Hindlimb muscle (tissue), 1 donor: ENCODE results near the gene JPH2. TPM values are rescaled to one million over a fixed set of nuclear protein-coding genes. Genes with fewer than 3 reads are reported as not detected.
"Not testable (repeated sequence)": the region's sequence is repeated elsewhere in the genome, so short reads cannot be mapped to it uniquely, and the experiment has no call there.

Source experiments
- DNase-seq: peaks from one replicate; pipeline ENCODE4 v3.0.0-alpha.2; 2013
- polyA plus RNA-seq: library from polyadenylated mRNA; unstranded; fragments of 120-200 nt; gene quantifications from one replicate; pipeline ENCODE4 v1.2.1, GENCODE V29; 2013; ENCODE audit not compliant: insufficient read length

Gene JPH2
- 127 TPM for polyA plus RNA-seq

DNA sequence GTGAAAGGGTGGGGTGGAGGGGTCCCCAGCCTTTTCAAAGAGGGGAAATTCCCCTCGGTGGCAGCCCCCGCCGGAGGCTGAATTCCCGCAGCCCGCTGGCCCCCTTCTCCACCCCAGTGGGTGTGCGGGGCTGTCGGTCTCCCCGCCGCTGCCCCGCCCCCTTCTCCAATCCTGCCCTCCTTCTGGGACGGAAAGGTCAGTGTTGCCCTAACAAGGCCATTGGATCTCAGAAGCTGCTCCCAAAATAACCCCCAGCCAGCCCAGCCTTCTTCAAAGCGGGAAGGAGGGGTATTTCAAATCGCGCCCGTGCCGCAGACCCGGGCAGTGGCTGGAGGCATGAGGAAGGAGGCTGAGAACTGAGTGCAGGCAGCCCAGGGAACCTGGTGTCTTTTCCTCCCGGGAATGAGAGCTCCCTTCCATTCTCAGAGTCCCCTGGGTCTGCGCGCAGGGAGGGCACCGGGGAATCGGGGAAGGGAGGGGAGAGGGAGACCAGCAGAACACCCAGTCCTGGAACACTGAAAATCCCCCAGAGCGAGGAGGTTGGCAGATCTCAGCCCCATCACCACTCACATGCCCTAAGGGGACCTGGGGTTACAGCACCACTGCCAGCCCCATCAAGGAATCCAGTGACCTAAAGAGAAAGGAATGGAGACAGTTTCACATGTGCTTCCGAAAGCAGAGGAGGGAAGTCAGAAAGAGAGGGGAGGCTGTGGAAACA, at the start of gene JPH2:
TSS of gene JPH2 (minus strand) at position 135 of the 718 bp plus-strand sequence. CDS start 483 bp downstream, outside the sequence.
- no peak for DNase-seq

GRCh38 chr20:44235702-44236101, 48.7 kb upstream of the JPH2 start:
- DNase-seq: no peak

DNA sequence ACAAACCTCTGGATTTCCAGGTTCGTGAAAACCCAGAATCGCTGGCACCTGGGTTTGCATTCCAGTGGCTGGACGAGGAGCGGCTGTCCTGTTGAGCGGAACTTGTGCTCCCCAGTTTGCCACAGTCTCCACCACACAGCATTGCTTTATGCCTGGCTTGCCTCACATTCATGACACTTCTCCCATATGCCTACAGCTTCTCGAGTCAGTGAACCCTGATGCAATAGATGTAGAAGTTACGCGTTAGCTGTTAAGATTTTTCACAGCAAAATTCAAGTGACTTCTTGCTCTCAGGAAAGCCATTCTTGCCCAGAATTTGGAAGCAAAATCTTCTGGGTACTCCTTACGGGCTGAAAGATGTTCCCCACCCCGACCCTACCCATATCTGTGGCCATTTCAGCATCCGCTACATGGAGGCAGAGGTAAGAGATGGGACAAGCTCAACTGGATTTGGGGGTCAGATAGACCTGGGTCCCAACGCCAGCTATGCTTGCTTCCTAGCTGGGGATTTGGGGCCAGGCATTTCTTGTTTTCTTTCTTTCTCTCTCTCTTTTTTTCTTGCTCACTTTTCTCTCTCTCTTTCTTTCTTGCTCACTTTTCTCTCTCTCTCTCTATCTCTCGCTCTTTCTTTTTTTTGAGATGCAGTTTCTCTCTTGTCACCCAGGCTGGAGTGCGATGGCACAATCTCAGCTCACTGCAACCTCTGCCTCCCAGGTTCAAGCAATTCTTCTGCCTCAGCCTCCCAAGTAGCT, 47.8 kb upstream of the JPH2 start:
- DNase-seq: no peak

- no peak for DNase-seq
These were observed 46.5 kb upstream of the JPH2 start for GRCh38 chr20:44233436-44234016.

DNA sequence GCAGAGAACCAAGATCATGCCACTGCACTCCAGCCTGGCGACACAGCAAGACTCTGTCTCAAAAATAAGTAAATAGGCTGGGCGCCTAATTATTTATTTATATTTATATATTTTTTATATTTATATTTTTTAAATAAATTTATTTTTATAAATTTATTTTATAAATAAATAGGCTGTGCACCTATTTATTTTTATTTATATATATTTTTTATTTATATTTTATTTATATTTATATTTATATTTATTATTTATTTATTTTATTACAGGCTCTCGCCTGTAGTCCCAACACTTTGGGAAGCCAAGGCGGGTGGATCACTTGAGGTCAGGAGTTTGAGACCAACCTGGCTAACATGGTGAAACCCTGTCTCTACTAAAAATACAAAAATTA, 45.5 kb upstream of the JPH2 start:
- DNase-seq: not testable (repeated sequence)

- no peak for DNase-seq
These were observed 44.9 kb upstream of the JPH2 start for GRCh38 chr20:44231713-44232468.

DNA sequence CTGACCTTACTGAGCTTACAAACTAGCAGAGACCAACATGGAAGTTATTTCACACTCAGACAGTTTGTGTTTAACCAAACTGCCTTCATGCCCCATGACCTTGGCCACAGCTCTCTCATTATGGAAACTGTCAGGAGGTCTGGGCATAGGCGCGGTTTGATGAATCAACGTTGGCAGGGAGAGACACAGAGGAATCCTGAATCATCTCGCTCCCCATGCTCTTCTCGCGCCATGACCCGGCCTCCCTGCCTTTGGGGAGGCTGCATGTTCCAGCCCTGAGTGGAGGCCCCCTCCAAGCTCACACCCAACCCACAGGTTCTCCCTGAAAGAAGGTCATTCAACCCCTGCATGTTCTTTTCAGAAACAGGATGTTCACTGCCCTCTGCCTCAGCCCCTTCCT, 44.2 kb upstream of the JPH2 start:
- DNase-seq: no peak

GRCh38 chr20:44228465-44229258, 41.7 kb upstream of the JPH2 start:
- no peak for DNase-seq

DNA sequence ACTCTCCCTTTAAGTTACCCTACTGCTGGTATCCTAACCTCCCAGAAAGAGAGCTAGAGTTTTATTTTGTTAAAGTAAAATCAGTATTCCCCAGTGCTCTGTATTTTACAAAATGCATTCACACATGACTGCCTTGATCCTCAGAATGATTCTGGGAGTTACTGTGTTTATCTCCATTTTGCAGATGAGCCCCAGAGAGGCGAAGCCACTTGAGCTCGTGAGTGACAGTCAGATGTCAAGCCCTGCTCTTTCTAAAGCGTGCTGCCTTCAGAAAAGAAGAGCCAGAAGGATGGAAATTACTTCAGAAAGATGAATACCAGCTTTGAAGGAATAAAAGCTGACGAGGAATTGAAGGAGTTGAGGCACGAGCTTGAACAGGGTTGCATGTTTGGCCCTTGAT, 37.6 kb upstream of the JPH2 start:
- DNase-seq: no peak

GRCh38 chr20:44223721-44224120, 36.7 kb upstream of the JPH2 start:
- no peak for DNase-seq

DNA sequence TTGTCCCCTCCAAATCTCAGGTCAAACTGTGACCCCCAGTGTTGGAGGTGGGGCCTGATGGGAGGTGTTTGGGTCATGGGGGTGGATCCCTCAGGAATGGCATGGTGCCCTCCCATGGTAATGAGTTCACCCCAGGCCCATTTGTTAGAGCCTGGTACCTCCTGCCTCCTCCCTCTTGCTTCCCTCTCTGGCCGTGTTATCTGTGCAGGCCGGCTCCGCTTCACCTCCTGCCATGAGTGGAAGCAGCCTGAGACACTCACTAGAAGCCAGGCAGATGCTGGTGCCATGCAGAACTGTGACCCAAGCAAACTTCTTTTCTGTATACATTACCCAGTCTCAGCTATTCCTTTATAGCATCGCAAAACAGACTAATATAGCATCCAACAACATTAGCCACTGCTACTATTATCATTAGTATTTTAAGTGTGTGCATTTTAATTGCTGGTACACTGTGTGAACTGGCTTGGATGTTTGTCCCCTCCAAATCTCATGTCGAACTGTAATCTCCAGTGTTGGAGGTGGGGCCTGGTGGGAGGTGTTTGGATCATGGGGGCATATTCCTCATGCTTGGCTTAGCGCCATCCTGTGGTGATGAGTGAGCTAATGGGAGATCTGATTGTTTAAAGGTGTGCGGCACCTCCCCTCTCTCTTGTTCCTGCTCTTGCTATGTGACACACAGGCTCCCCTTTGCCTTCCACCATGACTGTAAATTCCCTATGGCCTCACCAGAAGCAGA, 35.8 kb upstream of the JPH2 start:
- DNase-seq: no peak

DNA sequence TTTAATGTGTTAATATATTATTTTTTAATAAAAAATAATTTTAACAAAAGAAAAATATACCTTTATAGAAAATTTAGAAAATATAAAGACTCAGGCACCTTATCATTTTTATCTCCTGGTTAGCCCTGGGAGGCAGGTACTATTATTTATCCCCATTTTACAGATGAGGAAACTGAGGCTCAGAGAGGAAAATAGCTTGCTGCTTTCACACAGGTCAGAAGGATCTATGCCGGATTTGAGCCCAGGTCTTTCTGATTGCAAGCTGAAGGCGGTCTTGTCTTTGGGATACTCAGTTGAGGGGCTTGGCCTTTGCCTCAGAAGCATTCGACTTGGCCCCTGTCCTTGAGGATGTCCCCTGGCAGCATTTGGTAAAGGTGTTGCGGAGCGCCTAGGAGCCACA, 35.0 kb upstream of the JPH2 start:
- no peak for DNase-seq

- DNase-seq: no peak
These were observed 34.5 kb upstream of the JPH2 start for GRCh38 chr20:44221368-44221954.

GRCh38 chr20:44219791-44220190, 32.8 kb upstream of the JPH2 start:
- no peak for DNase-seq

GRCh38 chr20:44219170-44219730, 32.3 kb upstream of the JPH2 start:
- no peak for DNase-seq

DNA sequence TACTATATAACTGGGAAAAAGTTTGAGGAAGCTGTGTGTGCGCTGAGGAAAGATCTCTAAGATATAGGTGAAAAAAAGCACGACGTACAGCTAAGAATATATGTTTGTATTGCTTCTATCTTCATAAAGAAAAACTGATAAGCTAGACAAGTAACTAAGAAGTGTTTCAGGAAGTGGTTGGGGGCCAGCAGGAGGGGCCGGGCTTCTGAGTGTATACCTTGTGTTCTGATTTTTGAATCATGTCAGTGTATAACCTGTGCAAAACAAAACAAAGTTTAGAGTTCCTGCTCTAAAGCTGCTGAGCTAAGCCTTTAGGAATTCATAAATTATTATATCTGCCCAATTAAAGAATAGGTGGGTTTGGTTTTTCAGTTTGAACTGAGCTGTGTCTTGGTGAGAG, 31.5 kb upstream of the JPH2 start:
- DNase-seq: no peak

GRCh38 chr20:44217342-44218092, 30.5 kb upstream of the JPH2 start:
- peak; percentile 27 for DNase-seq

DNA sequence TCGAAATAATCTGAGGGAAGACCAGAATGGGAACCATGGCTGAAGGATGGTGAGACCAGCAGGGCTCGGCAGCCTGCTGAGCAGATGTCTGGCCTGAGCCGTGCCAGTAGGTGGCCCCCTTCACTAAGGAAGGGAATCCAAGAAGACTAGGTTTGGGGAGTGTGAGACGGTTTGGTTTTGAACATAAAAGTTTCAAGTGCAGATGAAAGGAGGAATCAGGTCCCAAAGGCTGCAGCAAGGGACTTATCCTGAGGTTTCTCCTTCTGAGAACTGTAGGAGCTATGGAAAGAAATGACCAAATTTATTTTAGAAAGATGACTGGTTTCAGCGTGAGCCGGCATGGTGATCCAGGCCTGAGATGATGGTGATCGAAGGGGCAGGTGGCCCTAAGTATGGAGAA, 28.1 kb upstream of the JPH2 start:
- peak; percentile 67 for DNase-seq

- no peak for DNase-seq
These were observed 25.8 kb upstream of the JPH2 start for GRCh38 chr20:44212792-44213191.
